Naive thymus-derived CD8-positive, alpha-beta T cell (primary cell): ENCODE results near the gene ABCD1. TPM values are rescaled to one million over a fixed set of nuclear protein-coding genes. Genes with fewer than 3 reads are reported as not detected.

ENCODE experiments used
- ATAC-seq, 2 donors: fragments of 150-1000 bp; cut with Tn5 transposase in 1 of 2; sonication (Bioruptor Pico), chemical (Tn5 transposase) in 1 of 2; 1 replicate in 1 of 2; 2 replicates in 1 of 2; pipeline ENCODE4 v1.10.0; 2021; ENCODE audit warnings: mild to moderate bottlenecking in 2 of 2, moderate library complexity in 2 of 2
- POLR2A ChIA-PET: fragments of 350-600 bp; sonication (Branson Sonifier 250); formaldehyde crosslinking; loops from one replicate; lab custom pipeline; 2021; ENCODE audit warnings: antibody characterized with exemption; lab: Charles Lee
- DNase-seq, 10 donors: peaks; one replicate each; pipeline versions ENCODE4 v3.0.0 to v3.0.0-alpha.2; 2020 to 2022
- H3K27ac Mint-ChIP-seq, 10 donors: one replicate each; pipeline ENCODE4 v1.8.0; 2020 to 2022; ENCODE audit warnings: mild to moderate bottlenecking in 10 of 10, mixed read lengths in 10 of 10, moderate library complexity in 4 of 10, inconsistent platforms in 1 of 10
- H3K27me3 Mint-ChIP-seq, 5 donors: one replicate each; pipeline ENCODE4 v1.8.0; 2021 to 2022; ENCODE audit warnings: mixed read lengths in 5 of 5
- H3K36me3 Mint-ChIP-seq, 3 donors: one replicate each; pipeline ENCODE4 v1.8.0; 2020 to 2022; ENCODE audit warnings: mixed read lengths in 3 of 3, mild to moderate bottlenecking in 2 of 3, inconsistent platforms in 1 of 3
- H3K4me1 Mint-ChIP-seq, 4 donors: one replicate each; pipeline ENCODE4 v1.8.0; 2021 to 2022; ENCODE audit warnings: mixed read lengths in 4 of 4
- H3K4me3 Mint-ChIP-seq, 10 donors: one replicate each; pipeline ENCODE4 v1.8.0; 2020 to 2022; ENCODE audit warnings: mild to moderate bottlenecking in 10 of 10, mixed read lengths in 10 of 10, moderate library complexity in 6 of 10, inconsistent platforms in 1 of 10
- H3K9me3 Mint-ChIP-seq, 9 donors: one replicate each; pipeline ENCODE4 v1.8.0; 2020 to 2022; ENCODE audit warnings: mixed read lengths in 9 of 9, mild to moderate bottlenecking in 3 of 9, inconsistent platforms in 1 of 9, moderate library complexity in 1 of 9
- polyA plus RNA-seq, 3 donors: library from polyadenylated mRNA; unstranded; fragments of 300-500 nt; fragmentation: Illumina TruSeq; gene quantifications; one replicate each; pipeline ENCODE4 v1.2.3, GENCODE V29; 2021
- total RNA-seq, 8 experiments: library from RNA in 2 of 8; stranded (reverse) in 2 of 8; gene quantifications; one replicate each; pipeline ENCODE4 v1.2.3 and lab custom pipeline; 2021 to 2026

Gene ABCD1
- total and polyA plus RNA-seq, 5 experiments from 2014 or later: 1.1 to 7.3 (median 2.1) TPM

DNA sequence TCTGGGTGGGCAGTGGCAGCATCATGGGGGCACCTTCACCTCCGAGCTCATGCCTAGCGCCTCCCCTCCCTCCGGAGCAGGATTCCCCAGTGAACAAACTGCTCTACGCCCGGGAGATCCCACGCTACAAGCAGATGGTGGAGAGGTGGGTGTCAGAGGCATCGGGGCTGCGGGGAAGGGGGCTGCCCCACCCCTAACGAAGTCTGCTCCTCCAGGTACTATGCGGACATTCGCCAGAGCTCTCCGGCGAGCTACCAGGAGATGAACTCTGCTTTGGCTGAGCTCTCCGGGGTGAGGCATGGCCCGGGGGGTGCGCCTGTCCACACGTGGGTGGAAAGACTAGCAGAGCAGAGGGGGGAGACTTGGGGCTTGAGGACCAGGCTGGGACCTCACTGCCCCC, 53.5 kb downstream of the ABCD1 start:
- no peaks in the 10 kb centered on the region for H3K27me3 Mint-ChIP-seq
- H3K27ac Mint-ChIP-seq: no peak overlapping the region
- H3K4me1 Mint-ChIP-seq: peaks cover 6 to 10% (median 8%) of the 10 kb centered on the region in 4 donors
- ATAC-seq: no peak
- H3K4me3 Mint-ChIP-seq: no peak overlapping the region
- no peaks in the 10 kb centered on the region for H3K9me3 Mint-ChIP-seq
- no peaks in the 10 kb centered on the region for H3K36me3 Mint-ChIP-seq
- DNase-seq: no peak
- POLR2A ChIA-PET: no interaction called here

DNA sequence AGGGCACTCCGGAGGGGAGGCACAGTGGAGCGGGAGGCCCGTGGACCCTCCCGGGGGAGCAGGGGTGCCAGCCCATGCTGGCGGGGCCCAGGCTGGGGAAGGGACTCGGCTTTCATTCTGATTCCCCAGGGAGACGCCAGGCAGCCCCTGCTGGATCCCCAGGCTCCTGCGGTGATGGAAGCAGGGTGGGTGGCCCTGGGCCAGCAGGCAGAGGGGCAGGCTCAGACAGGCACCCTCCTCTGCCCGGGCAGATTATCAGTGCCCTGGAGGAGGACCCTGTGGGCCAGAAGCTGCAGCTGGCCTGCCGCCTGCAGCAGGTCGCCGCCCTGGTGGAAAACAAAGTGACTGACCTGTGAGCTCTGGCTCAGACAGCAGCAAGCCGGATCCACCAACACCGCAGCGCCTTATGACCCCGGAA, 54.0 kb downstream of the ABCD1 start:
- Mint-ChIP-seq H3K4me3 (no peak overlapping the region), H3K27me3 (no peaks in the 10 kb centered on the region), H3K4me1 (peaks cover 6 to 10% (median 8%) of the 10 kb centered on the region in 4 donors), H3K27ac (no peak overlapping the region), H3K9me3 (no peaks in the 10 kb centered on the region), H3K36me3 (no peaks in the 10 kb centered on the region)
- POLR2A ChIA-PET: no interaction called here
- ATAC-seq (no peak), DNase-seq (no peak)

GRCh38 chrX:153779891-153780677, 55.4 kb downstream of the ABCD1 start:
- ATAC-seq: no peak
- POLR2A ChIA-PET: no interaction called here
- DNase-seq: no peak
- Mint-ChIP-seq H3K27ac (peak overlapping the region in 3 of 10 donors; percentile 43 to 66 (median 64)), H3K27me3 (no peaks in the 10 kb centered on the region), H3K4me1 (peaks cover 6 to 10% (median 8%) of the 10 kb centered on the region in 4 donors), H3K36me3 (no peaks in the 10 kb centered on the region), H3K4me3 (peak overlapping the region in 7 of 10 donors; percentile 4 to 78 (median 18)), H3K9me3 (no peaks in the 10 kb centered on the region)

DNA sequence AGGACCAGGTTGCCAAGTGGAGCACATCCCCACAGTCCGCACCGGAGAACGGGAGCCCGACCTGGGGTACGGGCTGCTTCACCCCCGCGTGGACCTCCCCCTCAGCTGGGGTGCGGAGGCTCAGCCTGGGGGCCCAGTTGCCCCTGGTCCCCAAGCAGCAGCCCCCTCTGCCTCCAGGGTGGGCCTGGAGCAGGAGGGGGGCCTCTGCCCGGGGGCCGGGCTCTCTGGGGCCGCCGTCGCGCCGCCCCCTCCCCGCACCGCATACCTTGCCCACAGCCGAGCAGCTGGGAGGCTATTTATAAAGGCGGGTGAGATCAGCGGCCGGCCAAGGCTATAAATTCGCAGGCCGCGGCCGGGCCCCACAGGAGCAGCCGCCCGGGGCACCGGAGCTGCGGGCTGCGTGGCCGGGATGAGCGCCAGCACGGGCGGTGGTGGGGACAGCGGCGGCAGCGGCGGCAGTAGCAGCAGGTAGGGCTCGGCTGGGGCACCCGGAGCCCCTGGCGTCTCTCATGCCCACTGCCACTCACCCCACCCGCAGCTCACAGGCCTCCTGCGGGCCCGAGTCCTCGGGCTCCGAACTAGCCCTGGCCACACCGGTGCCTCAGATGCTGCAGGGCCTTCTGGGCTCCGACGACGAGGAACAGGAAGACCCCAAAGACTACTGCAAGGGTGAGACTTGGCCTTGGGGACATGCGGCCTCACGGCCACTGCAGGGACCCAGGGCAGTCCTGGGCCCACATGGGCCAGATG, 56.2 kb downstream of the ABCD1 start, which contains the start of gene SRPK3:
Gene SRPK3, plus strand, starts transcription at position 364 of the 750 bp plus-strand sequence. Its CDS starts 46 bp downstream, at position 410.
- POLR2A ChIA-PET: no interaction called here
- H3K27ac Mint-ChIP-seq: peak within 1 kb of the TSS in 3 of 10 donors; percentile 43 to 66 (median 64)
- H3K4me1 Mint-ChIP-seq: peaks cover 6 to 10% (median 8%) of the 10 kb centered on the region in 4 donors
- H3K9me3 Mint-ChIP-seq: no peaks in the 10 kb centered on the region
- DNase-seq: no peak
- H3K27me3 Mint-ChIP-seq: no peaks in the 10 kb centered on the region
- no peaks in the 10 kb centered on the region for H3K36me3 Mint-ChIP-seq
- ATAC-seq: peak in 1 of 2 donors; percentile 35
- H3K4me3 Mint-ChIP-seq: peak within 1 kb of the TSS in 7 of 10 donors; percentile 4 to 78 (median 18)

GRCh38 chrX:153781428-153782047, 56.9 kb downstream of the ABCD1 start:
- Mint-ChIP-seq H3K27ac (no peak overlapping the region), H3K27me3 (no peaks in the 10 kb centered on the region), H3K36me3 (peaks cover 0 to 4% (median 0%) of the 10 kb centered on the region in 3 donors), H3K4me1 (peaks cover 6 to 10% (median 8%) of the 10 kb centered on the region in 4 donors), H3K9me3 (no peaks in the 10 kb centered on the region), H3K4me3 (no peak overlapping the region)
- DNase-seq (no peak), ATAC-seq (no peak)
- POLR2A ChIA-PET: interaction anchor here (1.4 kb wide), 1 partner anchor 13 kb away, joined by 3 read pairs; the partner anchor contains the start of genes IDH3G and SSR4

DNA sequence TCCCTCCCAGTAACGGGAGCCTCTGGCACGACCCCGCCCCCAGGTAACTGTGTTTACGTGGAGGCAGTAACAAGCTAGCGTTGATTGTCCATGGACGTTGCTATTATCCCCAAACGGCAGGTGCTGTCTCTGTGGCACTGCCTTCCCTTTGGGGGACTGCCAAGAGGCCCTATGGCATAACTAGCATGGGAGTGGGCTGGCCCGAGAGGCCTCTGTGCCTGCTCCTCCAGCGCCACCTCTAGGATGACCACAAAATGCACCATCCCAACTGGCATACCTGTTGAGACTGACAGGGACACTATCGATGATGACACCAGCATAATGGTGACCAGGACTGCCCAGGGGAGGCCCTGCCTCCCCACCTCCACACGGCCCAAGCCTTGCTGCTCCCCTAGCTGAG, 57.7 kb downstream of the ABCD1 start:
- POLR2A ChIA-PET: interaction anchor here (1.4 kb wide), 1 partner anchor 12 kb away, joined by 3 read pairs; the partner anchor contains the start of genes IDH3G and SSR4
- H3K27ac Mint-ChIP-seq: no peak overlapping the region
- ATAC-seq: no peak
- DNase-seq: no peak
- peaks cover 0 to 4% (median 0%) of the 10 kb centered on the region in 3 donors for H3K36me3 Mint-ChIP-seq
- H3K9me3 Mint-ChIP-seq: no peaks in the 10 kb centered on the region
- no peaks in the 10 kb centered on the region for H3K27me3 Mint-ChIP-seq
- H3K4me1 Mint-ChIP-seq: peaks cover 6 to 10% (median 8%) of the 10 kb centered on the region in 4 donors
- no peak overlapping the region for H3K4me3 Mint-ChIP-seq

- Mint-ChIP-seq H3K4me3 (no peak overlapping the region), H3K36me3 (peaks cover 0 to 7% (median 0%) of the 10 kb centered on the region in 3 donors), H3K27ac (no peak overlapping the region), H3K27me3 (no peaks in the 10 kb centered on the region), H3K9me3 (no peaks in the 10 kb centered on the region), H3K4me1 (peaks cover 6 to 10% (median 8%) of the 10 kb centered on the region in 4 donors)
- ATAC-seq (no peak), DNase-seq (no peak)
- POLR2A ChIA-PET: interaction anchor here (1.4 kb wide), 1 partner anchor 12 kb away, joined by 3 read pairs; the partner anchor contains the start of genes IDH3G and SSR4
These were observed 58.2 kb downstream of the ABCD1 start for GRCh38 chrX:153782871-153783270.

- Mint-ChIP-seq H3K9me3 (no peaks in the 10 kb centered on the region), H3K4me1 (peaks cover 6 to 10% (median 8%) of the 10 kb centered on the region in 4 donors), H3K4me3 (no peak overlapping the region), H3K36me3 (peaks cover 0 to 9% (median 0%) of the 10 kb centered on the region in 3 donors), H3K27me3 (no peaks in the 10 kb centered on the region), H3K27ac (peak overlapping the region in 1 of 10 donors; percentile 24)
- POLR2A ChIA-PET: no interaction called here
- ATAC-seq: no peak
- no peak for DNase-seq
These were observed 58.8 kb downstream of the ABCD1 start for GRCh38 chrX:153783378-153784013.

GRCh38 chrX:153784325-153784967, 59.8 kb downstream of the ABCD1 start:
- H3K27me3 Mint-ChIP-seq: no peaks in the 10 kb centered on the region
- POLR2A ChIA-PET: no interaction called here
- peaks cover 6 to 11% (median 10%) of the 10 kb centered on the region in 4 donors for H3K4me1 Mint-ChIP-seq
- DNase-seq (no peak), ATAC-seq (no peak)
- H3K4me3 Mint-ChIP-seq: no peak overlapping the region
- H3K27ac Mint-ChIP-seq: peak overlapping the region in 2 of 10 donors; percentile 63 to 65
- no peaks in the 10 kb centered on the region for H3K9me3 Mint-ChIP-seq
- H3K36me3 Mint-ChIP-seq: peaks cover 0 to 13% (median 0%) of the 10 kb centered on the region in 3 donors

- DNase-seq: no peak
- POLR2A ChIA-PET: no interaction called here
- Mint-ChIP-seq H3K9me3 (no peaks in the 10 kb centered on the region), H3K27ac (peak overlapping the region in 1 of 10 donors; percentile 15), H3K36me3 (peaks cover 0 to 13% (median 0%) of the 10 kb centered on the region in 3 donors), H3K4me3 (no peak overlapping the region), H3K4me1 (peaks cover 0 to 8% (median 1%) of the 10 kb centered on the region in 4 donors), H3K27me3 (no peaks in the 10 kb centered on the region)
- no peak for ATAC-seq
These were observed 62.0 kb downstream of the ABCD1 start for GRCh38 chrX:153786669-153787068.

GRCh38 chrX:153789654-153790053, 65.0 kb downstream of the ABCD1 start:
- Mint-ChIP-seq H3K36me3 (peaks cover 0 to 13% (median 0%) of the 10 kb centered on the region in 3 donors), H3K4me1 (peaks cover 7 to 25% (median 11%) of the 10 kb centered on the region in 4 donors), H3K27me3 (no peaks in the 10 kb centered on the region), H3K9me3 (no peaks in the 10 kb centered on the region), H3K27ac (no peak overlapping the region), H3K4me3 (no peak overlapping the region)
- no peak for DNase-seq
- no peak for ATAC-seq
- POLR2A ChIA-PET: no interaction called here
